HCT116 (cell line): ENCODE data around the gene KIF13A.

Experiments
- ATF3 ChIP-seq: IDR thresholded peaks from 2 replicates; pipeline ENCODE4 v1.6.1; 2012
- CTCF ChIP-seq, 3 experiments: fragments of 200-600 bp in 1 of 3; sonication (generic) in 1 of 3; IDR thresholded peaks in 2 of 3; conservative IDR thresholded peaks in 1 of 3; 2 replicates each; pipeline ENCODE4 v1.5.1; 2012 to 2017; ENCODE audit warnings: low read depth in 2 of 3, low read length in 2 of 3, antibody characterized with exemption in 1 of 3, borderline replicate concordance in 1 of 3, control low read depth in 1 of 3, mild to moderate bottlenecking in 1 of 3, mixed read lengths in 1 of 3, mixed run types in 1 of 3, moderate library complexity in 1 of 3; ENCODE audit not compliant: insufficient read depth in 1 of 3
- EZH2phosphoT487 ChIP-seq: fragments of 200-600 bp; IDR thresholded peaks from 2 replicates; pipeline ENCODE4 v1.6.1; 2018; ENCODE audit warnings: antibody characterized with exemption, borderline replicate concordance
- JUND ChIP-seq: IDR thresholded peaks from 2 replicates; pipeline ENCODE4 v1.6.1; 2012
- POLR2A ChIP-seq: IDR thresholded peaks from 2 replicates; pipeline ENCODE4 v1.7.0; 2011; ENCODE audit warnings: borderline replicate concordance; ENCODE audit not compliant: insufficient read depth, insufficient read length; ENCODE audit errors: extremely low read depth
- POLR2AphosphoS5 ChIP-seq: IDR thresholded peaks from 2 replicates; pipeline ENCODE4 v1.6.1; 2011; ENCODE audit warnings: mild to moderate bottlenecking, low read depth, low read length, moderate library complexity
- RAD21 ChIP-seq: IDR thresholded peaks from 2 replicates; pipeline ENCODE4 v1.6.1; 2012; ENCODE audit warnings: low read depth, mild to moderate bottlenecking
- REST ChIP-seq: IDR thresholded peaks from 2 replicates; pipeline ENCODE4 v1.6.1; 2012; ENCODE audit warnings: low read depth

DNA sequence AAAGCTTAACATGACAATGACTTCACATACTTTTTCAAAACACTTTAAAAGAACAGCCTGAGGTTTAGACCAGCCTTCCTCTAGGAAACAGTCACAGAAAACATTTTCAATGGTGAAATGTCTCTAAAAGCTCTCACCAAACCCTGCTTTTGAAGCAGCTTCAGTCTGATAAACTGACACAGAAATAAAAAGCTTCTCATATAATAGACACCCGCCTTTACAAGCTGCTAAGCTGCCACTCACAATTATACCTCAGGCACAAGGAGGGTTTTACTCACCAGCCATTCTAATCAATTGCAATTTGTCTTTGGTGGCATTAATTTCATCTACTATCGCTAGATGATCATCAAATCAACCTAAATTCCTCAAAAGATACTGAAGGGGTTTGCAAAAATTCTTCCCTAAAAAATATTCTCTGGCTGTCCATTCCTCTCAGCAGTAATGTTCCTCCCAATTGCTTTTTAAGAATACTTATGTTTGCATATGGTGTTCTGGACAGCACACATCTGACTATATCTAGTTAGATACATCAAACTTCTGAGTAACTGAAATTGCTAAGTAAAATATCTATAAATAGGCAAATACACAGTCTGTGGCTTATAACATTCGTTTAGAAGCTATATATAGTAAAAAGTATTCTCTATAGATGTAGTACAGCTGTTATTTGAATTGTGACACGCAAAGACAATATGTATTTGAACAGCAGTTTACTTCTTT lies 29.4 kb downstream of the KIF13A start:
- TF ChIP-seq CTCF (IDR thresholded peaks at IDR 0.05 in 2 of 3, conservative IDR thresholded peaks at IDR 0.05 in 1 of 3; ENCODE audit: borderline replicate concordance in 1 of 3, insufficient read depth in 1 of 3, low read depth in 2 of 3, low read length in 2 of 3) (no peak), ATF3 (no peak), REST (no peak), POLR2A (no peak), JUND (no peak), EZH2phosphoT487 (no peak), RAD21 (no peak), POLR2AphosphoS5 (no peak)
